CD4-positive, alpha-beta T cell treated with Interleukin-15 for 4 hours (primary cell): ENCODE results near the gene GGTLC1.
"Not testable (repeated sequence)": the region's sequence is repeated elsewhere in the genome, so short reads cannot be mapped to it uniquely, and the experiment has no call there.

Experiments
- DNase-seq: peaks from one replicate; pipeline ENCODE4 v3.0.0-alpha.2; 2020; ENCODE audit warnings: low spot score

The GGTLC1 gene

DNA sequence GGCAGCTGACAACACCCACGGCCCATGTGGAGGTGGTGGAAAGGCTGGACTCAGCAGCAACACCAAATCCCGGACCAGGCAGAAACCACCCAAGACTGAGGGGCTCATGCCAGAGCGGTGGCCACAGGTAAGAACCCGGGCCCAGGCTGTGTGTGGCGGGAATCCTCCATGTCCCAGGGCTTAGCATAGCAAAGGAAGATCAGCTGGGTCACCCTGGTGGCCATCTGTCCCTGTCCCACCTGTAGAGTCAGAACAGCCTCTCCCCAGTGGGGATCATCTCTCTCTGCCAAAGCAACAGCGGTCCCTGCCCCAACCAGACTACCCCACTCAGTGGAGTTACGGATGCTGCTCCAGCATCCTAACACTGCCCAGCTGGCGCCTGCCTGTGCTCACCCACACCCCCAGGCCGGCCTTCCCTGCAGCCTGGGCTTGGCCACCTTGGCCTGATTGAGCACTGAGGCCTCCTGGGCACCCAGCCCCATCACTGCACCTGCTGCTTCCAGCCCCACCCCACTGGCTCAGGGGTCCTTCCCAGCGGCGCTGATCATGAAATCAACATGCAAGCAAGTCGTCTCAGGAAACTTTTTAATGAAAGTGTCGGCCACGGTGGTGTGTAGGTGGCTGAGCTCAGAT is 5.5 kb upstream of the GGTLC1 start:
- DNase-seq, result not testable (repeated sequence)

DNA sequence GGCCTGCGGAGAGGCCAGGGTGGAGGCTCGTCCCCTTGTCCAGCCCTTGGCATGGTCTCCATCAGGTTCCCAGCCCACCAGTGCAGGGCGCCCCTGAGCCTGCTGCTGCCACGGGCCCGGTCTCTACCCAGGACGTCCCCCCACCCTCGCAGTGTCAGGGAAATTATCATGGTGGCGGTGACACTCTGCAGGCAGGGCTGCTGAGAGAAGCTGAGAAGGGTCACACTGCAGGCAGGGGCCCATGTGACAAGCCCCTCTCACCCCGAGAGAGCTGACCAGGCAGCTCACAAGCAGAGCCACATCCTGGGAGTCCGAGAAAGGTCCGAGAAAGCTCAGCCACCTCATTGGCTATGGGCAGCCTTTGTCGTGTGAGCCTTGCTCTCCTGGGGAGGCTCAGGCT is 4.9 kb upstream of the GGTLC1 start:
- DNase-seq, result not testable (repeated sequence)

DNA sequence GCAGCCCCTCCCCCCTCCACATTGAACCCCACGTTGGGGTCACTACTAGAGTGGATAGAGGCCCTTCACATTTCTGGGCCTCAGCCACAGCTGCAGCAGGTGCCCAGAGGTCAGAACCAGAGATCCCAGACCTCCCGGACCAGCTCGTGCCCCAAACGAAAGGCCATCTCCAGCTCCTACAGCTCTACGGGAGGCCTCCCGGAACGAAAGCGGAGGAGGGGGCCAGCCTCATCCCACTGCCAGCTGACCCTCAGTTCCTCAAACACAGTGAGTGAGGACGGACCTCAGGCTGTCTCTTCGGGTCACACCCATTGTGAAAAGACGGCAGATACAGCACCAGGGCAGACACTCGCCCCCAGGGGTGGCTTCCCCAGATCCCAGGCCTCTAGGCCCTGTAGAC is 1.7 kb upstream of the GGTLC1 start:
- DNase-seq, result not testable (repeated sequence)

DNA sequence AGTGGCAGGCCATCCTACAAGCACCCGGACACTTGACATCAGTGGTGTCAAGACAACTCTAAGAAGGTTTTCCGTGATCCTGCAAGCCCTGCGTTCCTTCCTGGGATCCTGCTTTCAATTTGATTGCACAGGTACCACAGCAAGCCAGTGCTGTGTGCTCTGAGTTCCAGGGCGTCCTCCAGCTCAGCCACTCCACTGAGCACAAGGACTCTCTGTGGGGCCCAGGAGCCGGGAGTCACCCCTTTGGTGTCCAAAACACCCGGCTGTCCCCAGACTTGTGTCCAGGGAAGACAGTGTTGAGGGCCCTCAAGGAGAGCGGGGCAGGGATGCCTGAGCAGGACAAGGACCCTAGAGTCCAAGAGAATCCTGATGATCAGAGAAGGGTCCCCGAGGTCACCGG is 387 bp upstream of the GGTLC1 start:
- not testable (repeated sequence) for DNase-seq

DNA sequence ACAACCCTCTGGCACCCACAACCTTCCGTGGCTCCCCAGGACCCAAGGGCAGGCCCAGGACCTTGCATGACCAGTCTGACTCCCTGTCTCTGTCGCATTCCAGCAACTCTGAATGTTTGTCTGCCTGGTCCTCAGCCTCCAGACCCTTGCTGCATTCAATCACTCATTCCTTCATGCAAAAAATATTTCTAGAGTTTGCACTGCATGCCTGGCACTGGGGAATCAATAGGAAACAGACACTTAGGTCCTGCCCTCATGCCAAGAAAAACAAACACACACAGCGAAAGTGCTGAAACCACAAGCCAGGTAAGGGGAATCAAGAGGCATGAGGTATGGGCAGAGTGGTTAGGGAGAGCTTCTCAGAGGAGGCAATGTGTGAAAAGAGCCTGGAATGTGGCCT is 1.9 kb downstream of the GGTLC1 start:
- DNase-seq, result not testable (repeated sequence)

DNA sequence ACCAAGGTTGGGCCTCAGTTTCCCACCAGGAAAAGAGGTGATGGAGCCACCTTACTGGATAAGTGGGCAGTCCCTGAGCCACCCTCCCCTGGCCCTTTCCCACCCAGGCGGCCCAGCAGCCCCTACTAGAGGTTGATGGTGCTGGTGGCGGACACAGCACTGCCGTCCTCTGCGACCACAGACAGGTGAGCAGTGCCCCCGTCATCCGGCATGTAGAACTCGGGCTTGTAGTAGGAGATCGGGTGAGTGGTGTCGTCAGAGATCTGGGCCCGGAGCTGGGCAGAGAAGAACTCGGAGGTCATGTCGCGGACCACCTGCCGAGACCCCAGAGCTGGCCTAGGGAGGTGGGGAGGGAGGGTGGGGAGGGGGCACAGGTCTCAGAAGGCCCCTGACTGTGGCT is 2.3 kb downstream of the GGTLC1 start:
- DNase-seq, result not testable (repeated sequence)

DNA sequence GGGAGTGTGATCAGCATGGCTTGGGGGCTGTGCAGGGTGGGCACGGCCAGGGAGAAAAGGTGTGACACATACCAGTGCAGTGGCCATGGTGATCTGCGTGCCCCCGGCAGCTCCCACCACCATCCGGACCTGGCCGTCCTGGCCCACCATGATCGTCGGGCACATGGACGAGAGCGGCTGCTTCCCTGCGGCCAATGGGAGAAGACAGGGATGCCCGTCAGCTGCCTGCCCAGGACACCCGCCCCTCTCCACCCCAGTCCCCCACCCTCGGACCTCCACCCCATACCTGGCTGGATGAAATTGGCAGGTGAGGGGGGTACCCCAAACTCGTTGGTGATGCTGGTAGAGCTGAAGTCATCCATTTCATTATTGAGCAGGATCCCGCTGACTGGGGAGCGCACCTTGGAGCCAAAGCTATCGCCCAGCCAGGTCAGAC is 2.8 kb downstream of the GGTLC1 start:
- not testable (repeated sequence) for DNase-seq

DNA sequence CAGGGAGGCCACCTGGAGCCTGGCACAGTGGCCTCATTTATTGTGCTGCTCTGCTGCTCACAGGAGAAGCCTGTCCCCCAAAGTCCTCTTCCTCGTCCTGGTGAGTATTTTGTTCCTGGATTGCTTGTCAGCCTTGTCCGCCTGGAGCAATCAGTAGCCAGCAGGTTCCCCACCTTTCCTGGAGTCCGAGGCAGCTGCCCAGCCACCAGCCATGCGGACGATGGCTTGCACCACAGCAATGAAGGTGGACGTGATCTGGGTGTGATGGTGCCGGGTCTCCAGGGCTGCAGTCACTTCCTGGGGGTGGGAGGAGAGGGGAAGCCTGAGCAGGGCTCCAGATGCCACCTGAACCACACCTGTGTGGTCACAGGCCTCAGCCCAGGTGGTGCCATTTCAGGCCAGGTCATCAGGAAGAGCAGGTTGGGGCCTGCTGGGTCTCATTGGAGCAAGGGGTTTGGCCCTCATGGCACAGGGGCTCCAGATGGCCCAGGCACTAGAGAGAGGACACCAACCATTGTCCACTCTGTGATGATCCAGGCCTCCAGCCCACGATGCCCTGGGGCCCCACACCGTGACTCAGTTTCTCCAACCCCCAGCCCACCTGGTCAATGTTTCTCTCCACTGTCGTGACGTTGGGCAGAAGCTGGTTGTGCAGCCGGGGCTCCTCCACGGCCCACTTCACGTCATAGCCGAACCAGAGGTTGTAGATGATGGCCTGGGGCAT is 3.4 kb downstream of the GGTLC1 start:
- DNase-seq, result not testable (repeated sequence)

DNA sequence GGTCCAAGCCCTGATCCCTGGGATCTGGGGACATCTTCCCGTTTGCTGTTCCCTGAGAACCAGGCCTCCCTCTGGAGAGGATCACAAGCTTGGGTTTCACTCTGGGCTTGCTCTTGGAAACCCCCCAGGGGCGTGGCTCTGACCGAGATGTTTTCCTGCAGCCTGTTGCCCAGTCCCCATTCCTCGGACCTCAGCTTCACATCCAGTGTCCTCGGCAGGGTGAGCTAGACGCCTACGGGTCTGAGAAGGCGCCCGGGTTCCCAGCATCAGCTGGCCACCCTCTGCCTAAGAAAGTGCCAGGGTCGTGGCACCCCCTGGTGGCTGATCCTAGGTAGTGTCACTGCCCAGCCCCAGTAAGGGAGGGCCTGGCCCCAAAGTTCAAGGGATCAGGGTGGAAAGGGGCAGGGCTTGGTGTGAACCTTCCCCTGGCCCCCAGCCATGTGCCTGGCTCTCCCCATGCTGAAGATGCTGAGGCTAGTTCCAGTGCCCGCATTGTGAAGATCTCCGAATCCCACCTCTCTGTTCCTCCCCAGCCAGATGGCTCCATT is 4.0 kb downstream of the GGTLC1 start:
- not testable (repeated sequence) for DNase-seq

DNA sequence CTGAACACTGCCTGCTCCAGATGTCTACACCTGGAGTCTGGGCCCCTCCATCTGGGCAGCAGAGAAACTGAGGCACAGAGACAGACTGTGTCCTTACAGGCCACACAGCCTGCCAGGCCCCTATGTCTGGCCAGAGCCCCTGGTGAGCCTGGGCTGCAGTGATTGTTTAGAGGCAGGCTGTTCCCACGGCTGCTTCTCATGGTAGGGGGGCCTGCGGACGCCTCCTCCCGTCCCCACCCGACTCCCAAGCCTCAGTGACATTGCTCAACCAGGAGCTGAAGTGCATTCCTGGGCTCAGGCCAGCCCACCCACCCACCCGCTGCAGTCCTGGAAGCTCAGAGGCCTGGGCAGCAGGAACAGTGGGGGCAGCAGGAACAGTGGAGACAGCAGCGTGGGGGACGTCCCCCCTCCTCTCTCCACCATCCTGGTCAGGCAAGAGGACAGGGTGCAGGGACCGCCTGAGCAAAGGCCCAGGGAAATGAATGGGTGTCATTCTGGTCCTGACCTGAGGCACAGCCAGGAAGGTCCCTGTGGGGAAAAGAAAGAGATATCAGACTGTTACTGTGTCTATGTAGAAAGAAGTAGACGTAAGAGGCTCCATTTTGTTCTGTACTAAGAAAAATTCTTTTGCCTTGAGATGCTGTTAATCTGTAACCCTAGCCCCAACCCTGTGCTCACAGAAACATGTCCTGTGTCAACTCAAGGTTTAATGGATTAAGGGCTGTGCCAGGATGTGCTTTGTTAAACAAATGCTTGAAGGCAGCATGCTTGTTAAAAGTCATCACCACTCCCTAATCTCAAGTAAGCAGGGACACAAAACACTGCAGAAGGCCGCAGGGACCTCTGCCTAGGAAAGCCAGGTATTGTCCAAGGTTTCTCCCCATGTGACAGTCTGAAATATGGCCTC is 6.2 kb downstream of the GGTLC1 start:
- not testable (repeated sequence) for DNase-seq

DNA sequence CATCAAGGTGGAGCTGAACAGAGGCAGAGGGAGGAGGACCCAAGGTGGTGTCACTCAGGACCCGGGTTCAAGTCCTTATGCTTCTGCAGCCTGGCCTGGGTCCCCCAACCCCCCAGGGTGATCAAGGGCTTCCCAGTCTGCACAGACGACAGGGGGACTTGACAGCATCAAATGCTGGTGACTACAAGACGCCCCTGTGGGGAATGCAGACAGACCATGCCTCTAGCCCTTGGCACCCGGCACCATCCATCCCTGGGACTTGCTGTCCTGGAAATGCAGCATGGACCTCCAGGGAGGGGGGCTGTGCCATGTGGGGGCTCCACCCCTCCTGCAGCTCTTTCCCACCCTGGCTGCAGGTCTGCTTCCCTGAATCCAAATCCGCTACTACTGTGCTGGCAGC is 7.1 kb downstream of the GGTLC1 start:
- DNase-seq, result not testable (repeated sequence)

DNA sequence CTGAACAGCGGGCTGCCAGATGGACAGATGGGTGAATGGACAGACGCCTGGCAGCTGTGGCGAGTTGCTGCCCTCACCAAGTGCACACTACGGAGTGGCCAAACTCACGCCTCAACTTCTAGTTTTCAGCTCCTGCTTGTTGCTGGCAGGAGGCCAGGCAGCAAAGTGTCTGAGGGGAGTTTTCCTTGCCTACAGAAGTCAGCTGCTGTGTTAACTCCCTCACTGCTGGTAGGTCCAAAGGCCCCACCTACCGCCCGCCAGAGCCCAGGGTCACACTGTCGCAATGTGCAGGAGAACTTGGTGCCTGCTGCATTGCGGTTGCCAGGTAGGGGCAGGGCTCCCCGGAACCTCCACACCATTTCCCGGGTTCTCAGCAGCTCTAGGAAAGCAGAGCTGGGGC is 7.6 kb downstream of the GGTLC1 start:
- DNase-seq, result not testable (repeated sequence)

DNA sequence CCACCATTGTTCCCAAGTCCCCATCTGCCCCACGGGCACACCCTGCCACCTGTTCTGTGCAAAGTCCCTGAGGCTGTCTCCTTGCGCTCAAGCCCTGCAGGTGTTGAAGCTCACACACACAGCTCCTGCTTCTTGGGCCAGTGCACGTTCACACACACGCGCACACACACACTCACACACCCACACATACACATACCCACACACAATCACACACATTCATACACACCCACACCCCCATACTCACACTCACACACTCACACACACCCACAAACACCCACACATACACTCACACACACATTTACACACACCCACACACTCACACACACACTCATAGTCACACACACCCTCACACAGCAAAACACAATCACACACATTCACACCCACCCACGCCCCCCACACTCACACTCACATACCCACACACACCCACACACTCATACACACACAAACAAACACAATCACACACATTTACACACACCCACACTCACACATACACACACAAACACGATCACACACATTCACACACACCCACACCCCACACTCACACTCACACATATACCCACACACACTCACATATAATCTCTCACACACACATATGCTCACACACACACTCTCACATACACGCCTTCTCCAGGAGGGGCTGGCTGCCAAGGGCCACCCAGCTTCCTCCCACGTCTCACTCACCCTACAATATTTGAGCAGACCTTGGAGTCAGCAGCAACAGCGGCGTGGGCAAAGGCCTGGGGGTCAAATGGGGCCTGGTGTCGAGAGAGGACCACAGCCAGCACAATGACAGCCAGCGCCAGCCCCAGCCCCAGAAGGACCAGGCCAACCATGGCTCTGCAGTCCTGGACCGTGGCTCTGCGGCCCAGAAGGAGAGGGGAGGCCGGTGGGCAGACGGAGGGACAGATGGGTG is 8.4 kb downstream of the GGTLC1 start:
- not testable (repeated sequence) for DNase-seq

DNA sequence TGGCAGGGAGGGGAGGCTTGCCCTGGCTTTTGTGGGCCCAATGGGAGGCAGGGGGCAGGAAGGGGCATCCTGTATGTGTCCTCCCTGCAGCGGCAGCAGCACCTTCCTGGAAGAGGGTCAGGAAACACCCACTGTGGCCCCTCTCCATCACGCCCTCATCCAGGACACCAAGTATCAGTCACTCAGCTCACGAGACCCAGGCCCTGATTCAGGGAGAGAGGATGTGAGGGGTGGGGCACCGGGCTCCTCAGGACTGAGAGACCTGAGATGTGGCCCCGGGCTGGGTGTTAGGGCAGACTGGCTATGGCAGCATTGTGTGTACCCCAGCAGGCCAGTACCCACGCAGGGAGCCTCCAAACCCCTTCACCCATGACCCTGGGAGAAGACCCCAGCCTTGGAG is 9.2 kb downstream of the GGTLC1 start:
- not testable (repeated sequence) for DNase-seq

DNA sequence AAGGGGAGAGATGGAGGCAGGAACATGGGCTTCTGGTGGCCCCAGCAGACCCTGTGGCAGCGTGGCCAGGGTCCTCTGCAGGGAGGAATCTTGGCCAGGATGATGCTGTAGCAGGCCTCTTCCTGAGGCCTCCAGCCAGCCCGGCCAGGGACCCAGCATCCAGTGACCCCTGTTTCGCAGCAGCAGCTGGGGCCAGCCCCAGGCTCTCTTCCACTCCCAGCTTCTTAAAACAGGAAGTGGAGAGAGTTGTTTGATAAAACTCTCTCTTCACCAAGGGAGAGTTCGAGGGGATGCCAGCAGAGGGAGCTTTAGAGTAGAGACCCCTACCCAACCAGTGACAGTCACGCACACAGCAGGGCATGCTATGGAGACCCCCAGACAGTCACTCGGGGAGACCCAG is 10.1 kb downstream of the GGTLC1 start:
- not testable (repeated sequence) for DNase-seq

DNA sequence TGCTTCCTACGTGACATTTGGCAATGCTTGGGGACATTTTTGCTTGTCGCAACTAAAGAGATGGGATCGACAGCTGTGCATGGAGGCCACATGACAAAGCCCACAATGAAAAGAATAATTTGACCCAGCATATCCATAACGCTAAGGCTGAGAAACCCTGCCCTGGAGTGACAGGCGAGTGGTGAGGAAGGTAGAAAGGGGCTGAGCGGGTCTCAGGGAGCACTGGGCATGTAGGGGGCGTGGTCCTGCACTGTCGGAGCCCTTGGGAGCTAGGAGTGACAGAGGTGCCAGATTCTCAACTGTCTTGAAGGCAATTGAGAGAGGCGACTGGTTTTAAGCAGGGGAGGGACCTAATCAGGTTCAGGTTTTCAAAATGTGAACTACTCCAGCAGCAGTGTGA is 13.6 kb downstream of the GGTLC1 start:
- no peak for DNase-seq

DNA sequence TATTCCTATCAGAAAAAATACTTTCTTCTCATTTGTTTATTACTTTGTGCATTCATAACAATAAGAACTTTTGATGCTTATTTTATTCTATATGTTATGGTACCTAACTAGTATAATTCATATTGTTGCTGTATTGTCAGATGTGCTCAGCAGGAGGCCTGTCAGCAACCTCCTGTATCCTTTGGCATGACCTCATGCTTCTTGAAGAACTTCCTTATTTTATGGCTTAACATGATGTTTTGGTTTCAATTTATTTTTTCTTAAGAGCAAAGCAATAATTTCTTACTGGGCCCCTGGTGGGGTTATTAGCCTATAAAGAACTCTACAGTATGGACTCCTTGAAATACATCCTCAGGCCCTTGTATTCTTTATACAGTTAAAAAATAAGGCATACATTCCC is 17.3 kb downstream of the GGTLC1 start:
- DNase-seq, result no peak

DNA sequence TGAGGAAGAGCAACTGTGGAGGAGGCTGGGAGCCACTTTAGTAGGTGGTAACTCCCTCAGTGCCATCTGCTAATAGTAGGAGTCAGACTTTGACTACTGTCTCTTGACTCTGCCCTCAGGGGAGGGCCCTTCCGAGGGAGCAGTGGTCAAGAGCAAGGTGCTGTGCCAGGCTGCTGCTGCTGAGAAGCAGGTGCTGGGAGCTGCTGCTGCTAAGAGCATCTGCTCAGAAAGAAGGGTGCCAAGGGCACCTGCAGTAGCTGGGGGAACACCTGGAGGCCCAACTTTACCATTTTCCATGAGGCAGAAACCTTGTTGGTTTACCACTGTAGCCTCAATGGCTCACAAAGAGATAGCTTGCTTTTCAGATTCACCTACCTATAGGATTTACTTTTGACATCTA is 18.5 kb downstream of the GGTLC1 start:
- no peak for DNase-seq

DNA sequence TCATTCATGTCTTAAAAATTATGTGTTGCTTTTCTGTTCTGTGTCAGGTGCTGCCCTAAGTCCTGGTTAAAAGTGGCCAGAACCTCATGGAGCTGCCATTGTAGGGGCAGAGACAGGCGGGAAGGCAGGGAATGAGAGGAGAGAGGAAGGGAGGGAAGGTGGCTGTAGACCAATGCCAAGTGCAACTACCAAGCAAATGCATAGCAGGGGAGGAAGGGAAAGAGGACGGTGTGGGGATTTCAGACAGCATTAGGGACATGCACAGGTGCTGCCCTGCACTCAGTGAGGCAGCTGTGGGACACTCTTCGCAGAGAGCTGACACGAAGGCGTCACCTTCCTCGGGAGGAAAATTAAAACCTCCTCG is 21.0 kb downstream of the GGTLC1 start:
- no peak for DNase-seq

DNA sequence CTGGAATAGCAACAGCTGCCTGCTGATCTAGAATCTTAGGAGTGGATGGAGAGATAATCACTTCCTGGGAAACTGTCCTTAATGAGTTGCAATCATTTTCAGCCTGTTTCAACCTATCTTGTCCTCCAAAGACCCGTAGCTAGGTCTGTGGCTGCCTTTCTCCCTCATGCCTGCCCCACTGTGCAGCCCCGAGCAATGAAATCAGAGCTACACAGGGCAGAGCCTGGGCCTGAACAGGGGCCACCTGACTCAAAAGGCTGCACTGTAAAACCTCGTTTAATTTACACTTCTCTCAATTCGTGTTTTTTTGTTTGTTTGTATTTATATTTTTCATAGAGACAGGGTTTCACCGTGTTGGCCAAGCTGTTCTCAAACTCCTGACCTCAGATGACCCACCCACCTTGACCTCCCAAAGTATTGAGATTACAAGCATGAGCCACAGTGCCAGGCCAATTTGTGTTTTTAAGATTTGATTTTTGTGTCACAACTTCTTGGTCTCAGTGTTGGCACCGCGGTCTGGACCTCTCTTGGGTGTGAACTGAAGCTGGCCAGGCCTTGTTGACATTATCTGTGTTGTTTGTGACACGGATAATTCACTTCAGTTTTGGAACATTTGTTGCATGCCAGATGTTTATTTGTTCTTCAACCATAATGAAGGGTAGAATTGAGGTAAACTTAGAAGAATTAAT is 21.5 kb downstream of the GGTLC1 start:
- DNase-seq, result no peak

DNA sequence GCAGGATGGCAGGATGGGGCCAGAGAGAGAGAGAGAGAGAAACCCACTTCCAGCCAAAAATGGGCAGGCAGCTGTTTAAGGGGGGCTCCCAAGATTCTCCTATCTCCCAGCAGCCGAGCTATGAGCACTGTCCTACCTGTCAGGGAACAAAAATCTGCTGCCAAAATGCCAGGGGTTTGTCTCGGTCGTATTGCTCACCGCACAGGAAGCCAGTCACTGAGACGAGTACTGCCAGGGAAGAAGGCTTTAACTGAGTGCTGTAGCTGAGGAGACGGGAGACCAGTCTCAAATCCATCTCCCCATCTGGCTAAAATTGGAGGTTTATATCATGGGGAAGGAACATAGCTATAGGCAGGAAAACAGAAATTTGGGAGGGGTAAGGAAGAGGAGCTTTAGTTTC is 22.3 kb downstream of the GGTLC1 start:
- no peak for DNase-seq
